ENCODE measurements around the gene TMIE.
"Not testable (repeated sequence)": the region's sequence is repeated elsewhere in the genome, so short reads cannot be mapped to it uniquely, and the experiment has no call there.

Gene TMIE

GRCh38 chr3:46717447-46718231 lies 16.4 kb downstream of the TMIE start, which contains the start of gene PRSS50:
Gene PRSS50, minus strand, starts transcription at chr3:46717869. Its CDS starts 45 bp downstream, at chr3:46717824.
- in situ Hi-C loops (cut with MboI; ENCODE audit: low sequenced_read_pairs): loop anchor here (25.0 kb wide), 1 partner anchor 170 kb away; the partner anchor contains the start of gene PTH1R

GRCh38 chr3:46719044-46719565 lies 17.9 kb downstream of the TMIE start:
- in situ Hi-C loops (cut with MboI; ENCODE audit: low sequenced_read_pairs): loop anchor here (25.0 kb wide), 1 partner anchor 168 kb away; the partner anchor contains the start of gene PTH1R

GRCh38 chr3:46719735-46720271 lies 18.6 kb downstream of the TMIE start:
- in situ Hi-C loops (cut with MboI; ENCODE audit: low sequenced_read_pairs): loop anchor here (25.0 kb wide), 1 partner anchor 167 kb away; the partner anchor contains the start of gene PTH1R

- in situ Hi-C loops (cut with MboI; ENCODE audit: low sequenced_read_pairs): loop anchor here (25.0 kb wide), 1 partner anchor 166 kb away; the partner anchor contains the start of gene PTH1R
Measured at GRCh38 chr3:46721009-46721408, 19.8 kb downstream of the TMIE start.

GRCh38 chr3:46722443-46722842 lies 21.3 kb downstream of the TMIE start:
- in situ Hi-C loops (cut with MboI; ENCODE audit: low sequenced_read_pairs): loop anchor here (25.0 kb wide), 1 partner anchor 165 kb away; the partner anchor contains the start of gene PTH1R

- in situ Hi-C loops (cut with MboI; ENCODE audit: low sequenced_read_pairs): loop anchor here (25.0 kb wide), 1 partner anchor 163 kb away; the partner anchor contains the start of gene PTH1R
Measured at GRCh38 chr3:46724424-46724823, 23.2 kb downstream of the TMIE start.

- in situ Hi-C loops (cut with MboI; ENCODE audit: low sequenced_read_pairs): no loop called here
Measured at GRCh38 chr3:46725621-46726314, 24.6 kb downstream of the TMIE start.

- in situ Hi-C loops (cut with MboI; ENCODE audit: low sequenced_read_pairs): no loop called here
Measured at GRCh38 chr3:46729038-46729437, 27.8 kb downstream of the TMIE start.

- in situ Hi-C loops (cut with MboI; ENCODE audit: low sequenced_read_pairs): no loop called here
Measured at GRCh38 chr3:46730819-46731218, 29.6 kb downstream of the TMIE start.

GRCh38 chr3:46731795-46732194 lies 30.6 kb downstream of the TMIE start:
- in situ Hi-C loops (cut with MboI; ENCODE audit: low sequenced_read_pairs): no loop called here

- in situ Hi-C loops (cut with MboI; ENCODE audit: low sequenced_read_pairs): no loop called here
Measured at GRCh38 chr3:46733026-46733800, 32.0 kb downstream of the TMIE start.

- in situ Hi-C loops (cut with MboI; ENCODE audit: low sequenced_read_pairs): no loop called here
Measured at GRCh38 chr3:46734773-46735172, 33.6 kb downstream of the TMIE start.

- in situ Hi-C loops (cut with MboI; ENCODE audit: low sequenced_read_pairs): no loop called here
Measured at GRCh38 chr3:46736006-46736872, 35.0 kb downstream of the TMIE start.

GRCh38 chr3:46737329-46737731 lies 36.1 kb downstream of the TMIE start:
- in situ Hi-C loops (cut with MboI; ENCODE audit: low sequenced_read_pairs): no loop called here

GRCh38 chr3:46739565-46739964 lies 38.4 kb downstream of the TMIE start:
- in situ Hi-C loops (cut with MboI; ENCODE audit: low sequenced_read_pairs): not testable (repeated sequence)

- in situ Hi-C loops (cut with MboI; ENCODE audit: low sequenced_read_pairs): no loop called here
Measured at GRCh38 chr3:46742992-46743585, 41.9 kb downstream of the TMIE start.

- in situ Hi-C loops (cut with MboI; ENCODE audit: low sequenced_read_pairs): no loop called here
Measured at GRCh38 chr3:46746711-46747110, 45.5 kb downstream of the TMIE start.

- in situ Hi-C loops (cut with MboI; ENCODE audit: low sequenced_read_pairs): no loop called here
Measured at GRCh38 chr3:46748170-46748569, 47.0 kb downstream of the TMIE start.

- in situ Hi-C loops (cut with MboI; ENCODE audit: low sequenced_read_pairs): no loop called here
Measured at GRCh38 chr3:46749129-46749528, 47.9 kb downstream of the TMIE start.

Data from HL-60/S4 treated with phorbol 12-myristate 13-acetate at 8.2 ng/mL for 4 days and 3 days (cell line).